Neuronal stem cell (in vitro differentiated cells): ENCODE measurements around the gene PRKCE.
A peak's percentile ranks its signal among the peaks of the same experiment; 100 is the strongest.

ENCODE experiments used
- DNase-seq: peaks from one replicate; pipeline ENCODE4 v3.0.0-alpha.2; 2013; ENCODE audit warnings: low spot score
- H2AFZ ChIP-seq: one replicate; pipeline ENCODE4 v1.6.1; 2013; ENCODE audit warnings: mild to moderate bottlenecking, low read length, inconsistent platforms
- H2AK5ac ChIP-seq: 2 replicates; pipeline ENCODE4 v1.6.1; 2013; ENCODE audit warnings: low read depth, mild to moderate bottlenecking, inconsistent platforms, low read length, moderate library complexity, mixed read lengths
- H2BK120ac ChIP-seq: 2 replicates; pipeline ENCODE4 v1.6.1; 2013; ENCODE audit warnings: low read depth, mild to moderate bottlenecking, inconsistent platforms, low read length, moderate library complexity, mixed read lengths
- H2BK12ac ChIP-seq: one replicate; pipeline ENCODE4 v1.6.1; 2013; ENCODE audit warnings: low read length, inconsistent platforms
- H2BK15ac ChIP-seq: 2 replicates; pipeline ENCODE4 v1.6.1; 2013; ENCODE audit warnings: mild to moderate bottlenecking, low read length, inconsistent platforms, mixed read lengths
- H2BK5ac ChIP-seq: one replicate; pipeline ENCODE4 v1.6.1; 2013; ENCODE audit warnings: inconsistent platforms, mild to moderate bottlenecking, low read length, moderate library complexity
- H3K14ac ChIP-seq: one replicate; pipeline ENCODE4 v1.6.1; 2013; ENCODE audit warnings: low read length, inconsistent platforms
- H3K18ac ChIP-seq: 2 replicates; pipeline ENCODE4 v1.6.1; 2013; ENCODE audit warnings: low read length, inconsistent platforms
- H3K23ac ChIP-seq: 2 replicates; pipeline ENCODE4 v1.6.1; 2013; ENCODE audit warnings: low read depth, mild to moderate bottlenecking, mixed read lengths, low read length, inconsistent platforms; ENCODE audit not compliant: poor library complexity
- H3K27ac ChIP-seq: replicated peaks from 3 replicates; pipeline ENCODE4 v1.5.1; 2013; ENCODE audit warnings: low read length, inconsistent platforms
- H3K27me3 ChIP-seq, 3 experiments: 2 replicates each; pipeline ENCODE4 v1.6.1; 2013; ENCODE audit warnings: low read length in 3 of 3, mild to moderate bottlenecking in 2 of 3, inconsistent platforms in 1 of 3, low read depth in 1 of 3, mixed read lengths in 1 of 3, moderate library complexity in 1 of 3; ENCODE audit not compliant: control insufficient read depth in 3 of 3, insufficient read depth in 3 of 3
- H3K36me3 ChIP-seq, 2 donors: replicated peaks in 1 of 2; 2 replicates each; pipeline ENCODE4 v1.6.1; 2013; ENCODE audit warnings: low read length in 2 of 2; ENCODE audit not compliant: control insufficient read depth in 2 of 2, insufficient read depth in 2 of 2
- H3K4ac ChIP-seq: 2 replicates; pipeline ENCODE4 v1.6.1; 2013; ENCODE audit warnings: inconsistent platforms, mild to moderate bottlenecking, low read length, moderate library complexity
- H3K4me1 ChIP-seq, 2 donors: 1 replicate in 1 of 2; 2 replicates in 1 of 2; pipeline ENCODE4 v1.6.1; 2013; ENCODE audit warnings: low read length in 2 of 2, low read depth in 1 of 2; ENCODE audit not compliant: control insufficient read depth in 2 of 2, insufficient read depth in 1 of 2
- H3K4me2 ChIP-seq: one replicate; pipeline ENCODE4 v1.6.1; 2013; ENCODE audit warnings: mild to moderate bottlenecking, low read length, inconsistent platforms; ENCODE audit not compliant: insufficient read depth, poor library complexity, severe bottlenecking
- H3K4me3 ChIP-seq, 2 donors: 2 replicates each; pipeline ENCODE4 v1.5.1; 2013; ENCODE audit warnings: low read length in 2 of 2, mild to moderate bottlenecking in 2 of 2, inconsistent platforms in 1 of 2, moderate library complexity in 1 of 2
- H3K79me1 ChIP-seq: one replicate; pipeline ENCODE4 v1.6.1; 2013; ENCODE audit warnings: low read depth, mild to moderate bottlenecking, inconsistent platforms, low read length, moderate library complexity
- H3K9ac ChIP-seq: one replicate; pipeline ENCODE4 v1.6.1; 2013; ENCODE audit warnings: mild to moderate bottlenecking, low read depth, low read length, inconsistent platforms; ENCODE audit not compliant: poor library complexity
- H3K9me3 ChIP-seq, 2 donors: replicated peaks in 1 of 2; 2 replicates each; pipeline versions ENCODE3 to v1.6.1; 2013; ENCODE audit warnings: low read length in 2 of 2, mild to moderate bottlenecking in 2 of 2, inconsistent platforms in 1 of 2, low read depth in 1 of 2, mixed read lengths in 1 of 2, moderate library complexity in 1 of 2; ENCODE audit not compliant: control insufficient read depth in 2 of 2, insufficient read depth in 1 of 2
- H4K8ac ChIP-seq: one replicate; pipeline ENCODE4 v1.6.1; 2013; ENCODE audit warnings: low read depth, mild to moderate bottlenecking, inconsistent platforms, low read length, moderate library complexity
- H4K91ac ChIP-seq: one replicate; pipeline ENCODE4 v1.6.1; 2013; ENCODE audit warnings: low read length, low read depth, mild to moderate bottlenecking, inconsistent platforms; ENCODE audit not compliant: poor library complexity
- WGBS, 2 donors: extraction: QIAGEN DNeasy Blood & Tissue Kit; methylation state at CpG; one replicate each; pipeline ENCODE4 v1.1.7; 2013; ENCODE audit warnings: missing lambda C conversion rate in 2 of 2, mixed read lengths in 1 of 2; ENCODE audit not compliant: insufficient read length in 2 of 2, insufficient replicate concordance in 1 of 2; ENCODE audit errors: extremely low coverage in 2 of 2; 5-methylcytosine and 5-hydroxymethylcytosine counted together

The PRKCE gene

DNA sequence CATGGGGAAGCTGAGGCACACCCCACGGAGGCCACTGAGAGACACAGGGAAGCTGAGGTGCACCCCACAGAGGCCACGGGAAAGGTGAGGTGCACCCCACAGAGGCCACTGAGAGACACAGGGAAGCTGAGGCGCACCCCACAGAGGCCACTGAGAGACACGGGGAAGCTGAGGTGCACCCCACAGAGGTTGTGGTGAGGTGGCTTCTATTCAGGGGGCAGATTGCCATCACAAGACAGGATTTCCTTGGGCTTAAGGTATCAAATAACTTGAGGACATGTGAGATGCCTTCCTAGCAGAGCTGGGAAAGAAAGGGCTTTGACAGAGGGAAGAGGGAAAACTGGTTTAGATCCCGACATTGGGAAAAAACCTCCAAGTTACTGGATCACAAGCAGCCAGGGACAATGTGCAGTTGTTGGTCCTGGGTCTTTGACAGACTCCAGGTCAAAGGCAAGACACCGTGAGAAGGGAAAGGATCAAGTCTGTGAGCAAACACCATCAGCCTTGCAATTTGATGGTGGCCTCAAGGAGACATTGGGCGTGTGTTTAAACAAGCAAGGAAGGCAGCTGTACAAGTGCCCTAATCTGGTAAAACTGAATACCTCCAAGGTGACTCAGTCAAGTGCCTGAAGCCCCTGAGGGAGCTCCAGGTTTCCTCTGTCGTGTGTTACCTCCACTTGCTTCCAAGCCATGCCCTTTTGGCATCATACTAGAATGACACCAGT lies 512.5 kb downstream of the PRKCE start:
- H2BK12ac ChIP-seq: no peak overlapping the region
- no peak overlapping the region for H2BK120ac ChIP-seq
- H3K27me3 ChIP-seq: no peaks in the 10 kb centered on the region
- no peak overlapping the region for H3K9ac ChIP-seq
- H2AFZ ChIP-seq: no peak overlapping the region
- DNase-seq: no peak
- WGBS, 2 donors: no CpG with 5 or more reads among the region's 8 CpGs
- H3K27ac ChIP-seq: no peak overlapping the region
- H2BK15ac ChIP-seq: no peak overlapping the region
- peaks cover 0 to 2% of the 10 kb centered on the region in 2 donors for H3K9me3 ChIP-seq
- no peak overlapping the region for H3K18ac ChIP-seq
- no peaks in the 10 kb centered on the region for H3K79me1 ChIP-seq
- H3K4ac ChIP-seq: no peak overlapping the region
- no peak overlapping the region for H3K4me2 ChIP-seq
- no peak overlapping the region for H4K91ac ChIP-seq
- no peak overlapping the region for H2BK5ac ChIP-seq
- no peaks in the 10 kb centered on the region for H3K36me3 ChIP-seq
- no peak overlapping the region for H2AK5ac ChIP-seq
- H3K4me3 ChIP-seq: no peak overlapping the region
- no peak overlapping the region for H4K8ac ChIP-seq
- no peak overlapping the region for H3K23ac ChIP-seq
- H3K4me1 ChIP-seq: peaks cover 0 to 12% of the 10 kb centered on the region in 2 donors
- no peak overlapping the region for H3K14ac ChIP-seq

- Histone ChIP-seq H4K8ac (no peak overlapping the region), H2BK12ac (no peak overlapping the region), H3K14ac (no peak overlapping the region), H2BK15ac (no peak overlapping the region), H3K4me3 (no peak overlapping the region), H3K18ac (no peak overlapping the region), H3K23ac (no peak overlapping the region), H3K9ac (no peak overlapping the region), H3K36me3 (no peaks in the 10 kb centered on the region), H3K4me2 (no peak overlapping the region), H2BK120ac (no peak overlapping the region), H3K4ac (no peak overlapping the region), H3K27ac (no peak overlapping the region), H4K91ac (no peak overlapping the region), H2AK5ac (no peak overlapping the region), H3K27me3 (no peaks in the 10 kb centered on the region), H3K9me3 (peaks cover 0 to 2% of the 10 kb centered on the region in 2 donors), H3K4me1 (peaks cover 0 to 12% of the 10 kb centered on the region in 2 donors), H2AFZ (no peak overlapping the region), H2BK5ac (no peak overlapping the region), H3K79me1 (no peaks in the 10 kb centered on the region)
- no peak for DNase-seq
- WGBS, 2 donors: no CpG with 5 or more reads among the region's 10 CpGs
Observed at GRCh38 chr2:46164529-46165301, 513.2 kb downstream of the PRKCE start.

GRCh38 chr2:46165916-46166315 lies 514.4 kb downstream of the PRKCE start:
- Histone ChIP-seq H3K27me3 (no peaks in the 10 kb centered on the region), H2AFZ (no peak overlapping the region), H3K14ac (no peak overlapping the region), H2BK5ac (no peak overlapping the region), H2BK15ac (no peak overlapping the region), H3K4me2 (no peak overlapping the region), H3K23ac (no peak overlapping the region), H3K79me1 (no peaks in the 10 kb centered on the region), H2AK5ac (peak overlapping the region; percentile 25), H3K36me3 (no peaks in the 10 kb centered on the region), H4K8ac (no peak overlapping the region), H3K9ac (no peak overlapping the region), H3K4me3 (no peak overlapping the region), H2BK12ac (no peak overlapping the region), H3K4me1 (peaks cover under 1 to 12% of the 10 kb centered on the region in 2 donors), H3K4ac (no peak overlapping the region), H3K18ac (peak overlapping the region; percentile 60), H4K91ac (no peak overlapping the region), H2BK120ac (no peak overlapping the region), H3K9me3 (peaks cover 0 to 2% of the 10 kb centered on the region in 2 donors), H3K27ac (no peak overlapping the region)
- no peak for DNase-seq
- no CpG with 5 or more reads among the region's 9 CpGs for WGBS, 2 donors

- Histone ChIP-seq H2BK120ac (no peak overlapping the region), H4K91ac (no peak overlapping the region), H2AFZ (no peak overlapping the region), H3K23ac (no peak overlapping the region), H3K18ac (no peak overlapping the region), H3K4me1 (peaks cover 10 to 12% of the 10 kb centered on the region in 2 donors), H2BK15ac (no peak overlapping the region), H2AK5ac (no peak overlapping the region), H3K36me3 (no peaks in the 10 kb centered on the region), H3K79me1 (no peaks in the 10 kb centered on the region), H3K9me3 (peaks cover 0 to 2% of the 10 kb centered on the region in 2 donors), H3K9ac (no peak overlapping the region), H3K4me2 (no peak overlapping the region), H2BK12ac (no peak overlapping the region), H4K8ac (no peak overlapping the region), H3K4me3 (no peak overlapping the region), H3K27me3 (no peaks in the 10 kb centered on the region), H2BK5ac (no peak overlapping the region), H3K27ac (no peak overlapping the region), H3K14ac (no peak overlapping the region), H3K4ac (no peak overlapping the region)
- no peak for DNase-seq
- no CpG with 5 or more reads among the region's 9 CpGs for WGBS, 2 donors
Observed at GRCh38 chr2:46167406-46167805, 515.9 kb downstream of the PRKCE start.
